ENCODE data around the gene WDR88.

- TF ChIP-seq CTCF (IDR thresholded peaks at IDR 0.05) (no peak), EZH2 (IDR thresholded peaks at IDR 0.05; ENCODE audit: borderline replicate concordance, insufficient read depth, low read depth, low read length, poor library complexity, severe bottlenecking) (no peak)
Measured at GRCh38 chr19:33206261-33207039, 74.5 kb downstream of the WDR88 start.
